Activated CD8-positive, alpha-beta memory T cell treated with anti-CD3 and anti-CD28 coated beads for 48 hours (primary cell): ENCODE results near the gene SPOCK1.

Experiments used
- DNase-seq, 3 experiments: peaks; one replicate each; pipeline ENCODE4 v3.0.0-alpha.2; 2020; ENCODE audit warnings: low read depth in 2 of 3, low spot score in 2 of 3

Gene SPOCK1

GRCh38 chr5:137164536-137164935, 334.6 kb downstream of the SPOCK1 start:
- no peak for DNase-seq

GRCh38 chr5:137158691-137159090, 340.4 kb downstream of the SPOCK1 start:
- no peak for DNase-seq

- DNase-seq: no peak
Measured at GRCh38 chr5:137156180-137156579, 342.9 kb downstream of the SPOCK1 start.

- DNase-seq: no peak
Measured at GRCh38 chr5:137155261-137156000, 343.7 kb downstream of the SPOCK1 start.

- no peak for DNase-seq
Measured at GRCh38 chr5:137152616-137153015, 346.5 kb downstream of the SPOCK1 start.

- DNase-seq: no peak
Measured at GRCh38 chr5:137148655-137149054, 350.5 kb downstream of the SPOCK1 start.

GRCh38 chr5:137148159-137148558, 351.0 kb downstream of the SPOCK1 start:
- DNase-seq: no peak

- no peak for DNase-seq
Measured at GRCh38 chr5:137147346-137147745, 351.8 kb downstream of the SPOCK1 start.

GRCh38 chr5:137146402-137146890, 352.7 kb downstream of the SPOCK1 start:
- no peak for DNase-seq

GRCh38 chr5:137145721-137146120, 353.4 kb downstream of the SPOCK1 start:
- DNase-seq: no peak

- DNase-seq: no peak
Measured at GRCh38 chr5:137144656-137145055, 354.5 kb downstream of the SPOCK1 start.

GRCh38 chr5:137142764-137143605, 356.1 kb downstream of the SPOCK1 start:
- no peak for DNase-seq

- DNase-seq: no peak
Measured at GRCh38 chr5:137142346-137142745, 356.8 kb downstream of the SPOCK1 start.

- DNase-seq: no peak
Measured at GRCh38 chr5:137141779-137142178, 357.3 kb downstream of the SPOCK1 start.

- no peak for DNase-seq
Measured at GRCh38 chr5:137136991-137137632, 362.0 kb downstream of the SPOCK1 start.

- DNase-seq: no peak
Measured at GRCh38 chr5:137134920-137135532, 364.1 kb downstream of the SPOCK1 start.

- no peak for DNase-seq
Measured at GRCh38 chr5:137129886-137130680, 369.0 kb downstream of the SPOCK1 start.

- no peak for DNase-seq
Measured at GRCh38 chr5:137128012-137128411, 371.1 kb downstream of the SPOCK1 start.

- no peak for DNase-seq
Measured at GRCh38 chr5:137126829-137127228, 372.3 kb downstream of the SPOCK1 start.

GRCh38 chr5:137122558-137122957, 376.6 kb downstream of the SPOCK1 start:
- DNase-seq: no peak
